ENCODE results near the gene EVL. TPM values are rescaled to one million over a fixed set of nuclear protein-coding genes. Genes with fewer than 3 reads are reported as not detected.
"Not testable (repeated sequence)": the region's sequence is repeated elsewhere in the genome, so short reads cannot be mapped to it uniquely, and the experiment has no call there.

Gene EVL
- total and polyA plus RNA-seq, 10 of the 15 experiments (the other 5 are each of a cell fraction or from before 2014, with no cell fraction given): 11.9 to 341 (median 89.8) TPM

- TF ChIP-seq ZNF687 (IDR thresholded peaks at IDR 0.05): 0 out of 2 replicates have a peak, but pooled peaks have one; percentile 39
Observed at GRCh38 chr14:100063314-100063941, 1.8 kb upstream of the EVL start (continued).

- FAIRE-seq; in situ Hi-C loops (cut with MboI); H3K36me3 ChIP-seq (ENCODE audit: control insufficient read depth in 2 of 2, insufficient read depth in 2 of 2, low read length in 1 of 2); BruUV-seq (replicated peaks); H3K9me3 ChIP-seq (replicated peaks; ENCODE audit: control insufficient read depth, insufficient read depth, low read length); DNase-seq (ENCODE audit: low read depth, low spot score); H3K27me3 ChIP-seq (replicated peaks in 1 of 2; ENCODE audit: control insufficient read depth in 2 of 2, insufficient read depth in 2 of 2, low read length in 1 of 2); ATAC-seq; H4K20me1 ChIP-seq (ENCODE audit: control insufficient read depth, insufficient read depth): not testable (repeated sequence)
- Histone ChIP-seq H2AFZ (ENCODE audit: control insufficient read depth, low read depth, low read length) (peak overlapping the region; percentile 30), H3K4me3 (peak overlapping the region; percentile 75; the same call in 1 of the 2 replicates), H3K4me2 (ENCODE audit: control insufficient read depth, insufficient read depth) (peak overlapping the region; percentile 93), H3K27ac (ENCODE audit: control insufficient read depth, insufficient read depth) (peak overlapping the region; percentile 84), H3K9ac (ENCODE audit: control insufficient read depth, insufficient read depth, low read length) (peak overlapping the region; percentile 80), H3K79me2 (ENCODE audit: control insufficient read depth, insufficient read depth, low read length) (peaks cover 49% of the 10 kb centered on the region), H3K4me1 (ENCODE audit: control insufficient read depth, insufficient read depth, low read length) (peaks cover 57% of the 10 kb centered on the region)
- intact Hi-C loops (cut with micrococcal nuclease; ENCODE audit: unreplicated experiment): loop anchor here (5.0 kb wide), 4 partner anchors 67 to 313 kb away; partner anchors contain the start of genes WDR25 and YY1
- TF ChIP-seq BHLHE40 (IDR thresholded peaks at IDR 0.05; ENCODE audit: borderline replicate concordance in 1 of 2, low read depth in 2 of 2, low read length in 1 of 2): 0 out of 4 replicates have a peak, but pooled peaks of 1 of the 2 experiments have one; percentile 1
- TF ChIP-seq MLLT1 (IDR thresholded peaks at IDR 0.05): peak; percentile 56
- 0 out of 2 replicates have a peak, but pooled peaks have one; percentile 57 for TF ChIP-seq ZBTB33 (IDR thresholded peaks at IDR 0.05)
- CTCF ChIA-PET: interaction anchor here (0.9 to 12.8 kb wide), 7 partner anchors 9 to 90 kb away, joined by 3 to 156 read pairs (median 8); no protein-coding TSS in a partner anchor
- POLR2A ChIA-PET: interaction anchor here (0.6 to 6.4 kb wide), 3 partner anchors 9 to 231 kb away, joined by 3 to 51 read pairs (median 7); no protein-coding TSS in a partner anchor
- SMC1A ChIA-PET (ENCODE audit: uncharacterized antibody, unreplicated experiment): interaction anchor here (0.7 to 3.0 kb wide), 9 partner anchors 10 to 151 kb away, joined by 3 to 13 read pairs (median 3); no protein-coding TSS in a partner anchor
- RAD21 ChIA-PET (ENCODE audit: unreplicated experiment): interaction anchor here (0.7 to 6.3 kb wide), 12 partner anchors 8 to 173 kb away, joined by 3 to 33 read pairs (median 5); no protein-coding TSS in a partner anchor
- 47% methylated on average over 12 of the region's 12 CpGs for WGBS (ENCODE audit: insufficient coverage, insufficient replicate concordance, low lambda C conversion rate, missing lambda C conversion rate)
Observed at GRCh38 chr14:100064335-100065092, 708 bp upstream of the EVL start.

All from GM12878 (cell line).